Keratinocyte (primary cell): ENCODE measurements around the gene UCMA.

ENCODE experiments used
- CTCF ChIP-seq, 3 experiments: IDR thresholded peaks in 1 of 3; conservative IDR thresholded peaks in 1 of 3; optimal IDR thresholded peaks in 1 of 3; 2 replicates in 2 of 3; 3 replicates in 1 of 3; pipeline versions ENCODE3 to v1.5.1; 2011; ENCODE audit warnings: low read length in 3 of 3, mild to moderate bottlenecking in 3 of 3, moderate library complexity in 2 of 3, control low read depth in 1 of 3, inconsistent platforms in 1 of 3; ENCODE audit not compliant: insufficient read depth in 2 of 3; ENCODE audit errors: extremely low read depth in 1 of 3
- EZH2 ChIP-seq: IDR thresholded peaks from one replicate; pipeline ENCODE4 v1.6.1; 2012; ENCODE audit warnings: inconsistent platforms, mild to moderate bottlenecking, low read length, moderate library complexity

GRCh38 chr10:13239923-13240322 is 5.7 kb upstream of the UCMA start:
- no peak for TF ChIP-seq CTCF (optimal IDR thresholded peaks at IDR 0.05 in 1 of 3, IDR thresholded peaks at IDR 0.05 in 1 of 3, conservative IDR thresholded peaks at IDR 0.05 in 1 of 3; ENCODE audit: extremely low read depth in 1 of 3, insufficient read depth in 2 of 3, low read length in 3 of 3)
- no peak for TF ChIP-seq EZH2
